T-helper 2 cell (primary cell): ENCODE results near the gene CDYL.
A peak's percentile ranks its signal among the peaks of the same experiment; 100 is the strongest.

ENCODE experiments used
- DNase-seq, 5 experiments: peaks; one replicate each; pipeline versions ENCODE4 v3.0.0 to v3.0.0-alpha.2; 2012 to 2022

Gene CDYL

DNA sequence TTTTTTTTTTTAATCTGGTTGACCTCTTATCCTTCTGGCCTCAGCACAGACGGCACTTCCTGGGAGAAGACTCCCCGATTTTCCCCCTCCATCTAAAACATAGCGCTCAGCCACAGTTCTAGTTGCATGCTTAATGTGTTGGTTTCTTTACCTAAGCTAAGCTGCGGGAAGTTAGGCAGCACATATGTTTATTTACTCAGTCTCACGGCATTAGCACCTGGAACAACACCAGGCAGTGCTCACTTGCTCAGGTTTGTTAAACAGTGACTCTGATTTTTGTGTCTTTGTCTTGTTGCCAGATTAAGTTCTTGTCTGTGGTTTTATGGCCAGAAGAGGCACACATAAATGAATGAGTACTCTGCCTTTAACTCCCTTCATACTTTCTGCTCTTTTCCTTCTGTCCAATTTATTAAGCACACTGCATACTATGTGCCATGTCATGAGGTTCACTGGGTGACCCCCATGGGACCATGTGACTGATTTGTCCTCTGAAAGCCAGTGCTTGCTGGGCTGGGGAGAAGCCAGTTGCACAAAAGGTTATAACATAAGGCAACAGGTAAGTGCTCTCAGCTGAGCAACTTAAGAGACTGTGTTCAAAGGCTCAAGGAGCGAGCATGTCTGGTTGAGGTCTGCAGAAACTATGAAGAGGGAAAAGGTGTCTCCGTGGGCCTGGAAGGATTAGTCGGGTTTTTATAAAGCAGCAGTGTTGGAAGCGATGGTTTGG lies 134.0 kb downstream of the CDYL start:
- no peak for DNase-seq

DNA sequence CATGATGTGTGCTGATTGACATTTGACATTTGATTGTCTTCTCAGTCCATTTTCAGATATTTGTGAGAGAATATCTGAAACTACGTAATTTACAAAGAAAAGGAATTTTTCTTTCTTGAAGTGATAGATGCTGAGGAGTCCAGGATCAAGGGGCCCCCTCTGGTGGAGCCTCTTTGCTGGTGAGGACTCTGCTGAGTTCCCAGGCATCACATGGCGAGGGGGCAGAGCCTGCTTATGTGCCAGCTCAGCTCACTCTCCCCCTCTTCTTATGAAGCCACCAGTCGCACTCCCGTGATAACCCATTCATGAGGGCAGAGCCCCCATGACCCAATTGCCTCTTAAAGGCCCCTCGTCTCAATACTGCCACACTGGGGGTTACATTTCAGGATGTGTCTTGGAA lies 136.4 kb downstream of the CDYL start:
- DNase-seq: no peak

DNA sequence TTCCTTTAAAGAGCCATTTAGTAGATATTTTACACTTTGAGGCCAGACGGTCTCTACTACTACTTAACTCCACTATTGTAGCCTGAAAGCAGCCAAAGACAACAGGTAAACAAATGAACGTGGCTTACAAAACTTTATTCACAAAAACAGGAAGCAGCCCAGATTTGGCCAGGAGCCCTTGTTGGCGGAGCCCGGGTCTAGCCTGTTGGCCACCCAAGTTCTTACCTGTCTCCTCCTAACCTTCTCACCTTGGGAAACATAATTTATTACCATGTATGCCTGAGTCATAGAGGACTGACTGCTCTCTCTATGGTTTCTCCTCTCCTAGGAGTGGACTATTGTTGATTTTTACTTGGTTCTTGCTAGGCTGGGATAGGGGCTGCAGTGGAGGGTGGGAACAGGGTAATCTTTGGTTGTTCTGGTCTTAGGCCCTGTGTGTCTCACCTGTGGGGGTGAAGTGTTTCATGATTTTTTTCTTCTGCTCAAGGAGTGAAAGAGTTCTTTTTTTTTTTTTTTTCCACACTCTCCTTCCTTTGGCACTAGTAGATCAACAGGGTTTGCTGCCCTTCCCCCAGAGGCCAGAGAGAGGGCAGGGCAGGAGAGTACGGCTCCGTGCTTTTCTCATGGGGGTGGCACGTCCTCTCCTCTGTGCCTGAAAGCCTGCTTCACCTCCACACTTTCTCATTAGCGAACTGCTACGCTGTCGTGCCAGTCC lies 137.7 kb downstream of the CDYL start:
- DNase-seq: no peak

DNA sequence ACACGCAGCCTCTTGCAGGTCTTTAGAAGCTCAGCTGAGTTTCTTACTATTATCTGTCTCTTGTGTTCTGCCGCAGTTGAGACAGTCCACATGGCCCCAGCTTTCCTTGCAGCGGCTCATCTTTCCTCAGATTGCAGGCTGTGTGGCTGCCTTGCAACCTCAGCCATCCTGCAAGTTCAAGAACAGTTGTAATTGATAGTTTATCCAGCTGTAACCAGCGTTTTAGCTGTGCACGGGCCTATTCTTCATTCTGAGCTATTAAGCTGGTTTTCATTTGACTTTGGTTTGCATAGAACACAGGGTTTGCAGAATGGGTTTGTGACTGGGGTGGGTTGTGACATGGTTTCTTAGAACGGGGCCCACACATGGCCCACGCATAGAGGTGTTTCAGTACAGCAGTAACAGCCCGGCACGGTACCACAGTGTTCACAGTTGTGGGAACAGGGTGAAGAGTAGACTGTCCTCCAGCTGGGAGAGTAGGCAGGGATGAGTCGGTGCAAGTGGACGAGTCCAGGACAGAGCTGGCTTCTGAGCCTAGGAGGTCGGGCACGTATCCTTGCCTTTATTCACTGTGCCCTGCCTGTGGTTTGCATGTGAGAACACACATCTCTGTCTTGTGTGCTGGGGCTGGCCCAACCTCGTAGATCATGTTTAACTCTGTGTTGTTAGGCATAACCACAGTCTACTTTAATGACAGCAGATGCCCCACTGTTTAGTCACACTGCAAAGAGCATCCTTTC lies 138.4 kb downstream of the CDYL start:
- DNase-seq: peak in 1 of 5 experiments; percentile 45

DNA sequence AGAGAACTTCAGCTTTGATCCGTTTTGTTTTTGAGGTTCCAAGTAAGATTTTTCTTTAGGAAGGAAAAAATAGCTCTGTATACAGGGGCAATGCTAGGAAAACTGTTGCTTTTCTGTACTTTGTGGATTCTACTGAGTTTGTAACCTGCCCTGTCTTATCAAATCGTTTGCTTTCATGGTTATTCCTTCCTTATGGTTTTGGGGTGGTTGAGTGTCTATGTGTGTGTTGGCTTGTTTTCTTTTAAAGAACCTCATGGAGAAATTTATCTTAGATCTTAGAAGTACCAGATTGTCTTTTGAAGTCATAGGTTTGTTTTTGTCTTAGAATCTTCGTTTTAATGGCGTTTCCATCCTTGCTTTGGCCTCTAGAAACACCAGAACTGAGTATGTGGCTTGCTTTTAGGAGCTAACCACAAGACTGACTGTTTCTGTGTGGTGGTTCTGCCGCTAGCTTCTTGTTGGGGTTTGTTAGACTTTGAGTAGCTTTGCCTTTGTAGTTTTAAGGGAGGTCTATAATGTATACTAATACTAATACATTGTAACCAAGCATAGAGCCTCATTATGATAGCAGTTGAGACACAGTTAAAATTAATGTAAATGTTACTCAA lies 140.9 kb downstream of the CDYL start:
- DNase-seq: peak in 1 of 5 experiments; percentile 83

DNA sequence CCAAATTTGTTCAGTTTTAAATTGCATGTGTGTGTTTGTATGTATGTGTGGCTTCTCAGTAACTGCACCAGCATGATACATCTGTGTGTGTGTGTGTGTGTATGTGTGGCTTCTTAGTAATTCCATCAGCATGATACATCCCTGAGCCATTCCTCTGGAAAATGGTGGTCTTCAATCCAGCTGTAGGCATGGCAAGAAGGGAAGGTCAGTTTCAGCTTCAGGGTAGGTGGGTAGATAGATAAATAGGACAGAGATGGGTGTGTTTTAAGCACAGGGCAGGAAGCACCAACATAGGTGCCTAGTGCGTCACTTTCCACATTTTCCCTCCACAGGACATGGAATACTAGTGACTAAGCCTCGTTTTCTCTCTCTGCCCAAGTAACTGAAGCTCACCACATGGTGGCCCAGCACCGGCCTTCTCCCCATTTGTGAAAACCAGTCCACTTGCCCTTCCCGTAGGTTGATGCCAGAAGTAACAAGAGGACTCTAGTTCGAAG lies 144.8 kb downstream of the CDYL start:
- DNase-seq: no peak

DNA sequence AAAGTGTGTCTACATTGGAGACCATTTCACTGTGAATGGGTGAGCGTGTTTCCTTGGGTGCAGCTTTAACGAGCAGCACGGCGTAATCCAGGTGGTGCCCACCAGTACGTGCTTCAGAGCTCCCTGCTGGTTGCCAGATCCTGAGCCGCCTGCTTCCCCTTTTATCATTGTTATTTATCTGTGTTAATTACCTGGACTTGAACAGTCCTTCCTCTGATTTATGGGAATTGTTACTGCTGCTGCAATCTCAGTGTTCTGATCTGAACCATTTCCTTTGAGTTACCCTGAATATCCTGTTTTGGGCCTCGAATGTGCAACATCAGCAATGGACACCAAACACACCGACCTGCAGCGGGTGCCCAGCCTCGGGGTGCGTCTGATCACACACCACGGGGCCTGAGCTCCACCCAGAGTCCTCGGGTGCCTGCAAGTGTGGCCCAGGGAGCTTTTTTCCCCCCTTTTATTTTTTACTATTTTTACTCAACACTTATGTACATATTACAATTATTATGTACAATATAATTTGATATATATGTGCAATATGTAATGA lies 146.4 kb downstream of the CDYL start:
- DNase-seq: no peak

DNA sequence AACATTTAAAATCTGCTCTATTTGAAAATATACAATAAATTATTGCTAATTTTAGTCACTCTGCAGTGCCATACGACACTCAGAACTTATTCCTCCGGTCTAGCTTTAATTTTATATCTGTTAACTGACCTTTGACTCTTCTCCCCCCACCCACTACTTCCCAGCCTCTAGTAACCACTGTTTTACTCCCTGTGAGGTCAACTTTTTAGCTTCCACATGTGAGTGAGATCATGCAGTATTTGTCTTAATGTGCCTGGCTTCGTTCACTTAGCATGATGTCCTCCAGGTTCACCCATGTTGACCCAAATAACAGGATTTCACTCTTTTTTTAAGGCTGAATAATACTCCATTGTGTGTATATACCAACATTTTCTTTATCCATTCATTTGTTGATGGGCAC lies 146.9 kb downstream of the CDYL start:
- no peak for DNase-seq

DNA sequence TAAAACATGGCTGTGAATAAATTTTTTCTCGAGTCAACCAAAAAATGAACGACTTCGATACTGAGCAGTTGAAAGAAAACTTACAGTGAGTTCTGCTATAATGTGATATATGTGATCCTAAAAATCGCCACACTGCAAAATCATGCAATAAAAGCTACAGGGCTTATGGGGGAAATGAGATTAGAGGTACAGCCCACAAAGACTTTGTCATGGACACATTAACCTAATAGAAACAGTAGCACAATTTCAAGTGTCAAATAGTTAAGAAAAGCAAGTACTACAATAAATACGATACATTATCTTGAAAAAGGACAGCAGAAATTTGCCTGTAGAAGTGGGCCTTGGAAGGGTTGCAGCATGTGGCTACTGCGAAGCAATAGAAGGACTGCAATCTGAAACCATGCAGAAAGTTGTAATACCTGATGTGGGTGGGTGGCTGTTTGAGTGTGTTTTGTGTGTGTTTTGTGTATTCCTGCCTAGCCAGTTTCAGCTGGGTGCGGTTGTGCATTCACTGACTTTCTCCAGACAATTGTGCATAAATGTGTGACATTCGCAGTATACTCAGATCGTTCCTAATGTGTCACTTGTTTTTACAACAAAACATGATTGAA lies 148.6 kb downstream of the CDYL start:
- DNase-seq: no peak

DNA sequence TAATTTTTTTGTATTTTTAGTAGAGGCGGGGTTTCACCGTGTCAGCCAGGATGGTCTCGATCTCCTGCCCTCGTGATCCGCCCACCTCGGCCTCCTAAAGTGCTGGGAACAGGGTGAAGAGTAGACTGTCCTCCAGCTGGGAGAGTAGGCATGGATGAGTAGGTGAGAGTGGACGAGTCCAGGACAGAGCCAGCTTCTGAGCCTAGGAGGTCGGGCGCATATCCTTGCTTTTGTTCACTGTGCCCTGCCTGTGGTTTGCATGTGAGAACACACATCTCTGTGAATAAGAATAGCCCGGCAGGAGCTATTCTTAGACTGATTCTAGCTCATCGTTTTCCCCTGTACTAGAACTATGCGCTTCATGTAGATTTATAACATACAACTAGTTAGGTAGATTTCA lies 149.4 kb downstream of the CDYL start:
- DNase-seq: no peak

DNA sequence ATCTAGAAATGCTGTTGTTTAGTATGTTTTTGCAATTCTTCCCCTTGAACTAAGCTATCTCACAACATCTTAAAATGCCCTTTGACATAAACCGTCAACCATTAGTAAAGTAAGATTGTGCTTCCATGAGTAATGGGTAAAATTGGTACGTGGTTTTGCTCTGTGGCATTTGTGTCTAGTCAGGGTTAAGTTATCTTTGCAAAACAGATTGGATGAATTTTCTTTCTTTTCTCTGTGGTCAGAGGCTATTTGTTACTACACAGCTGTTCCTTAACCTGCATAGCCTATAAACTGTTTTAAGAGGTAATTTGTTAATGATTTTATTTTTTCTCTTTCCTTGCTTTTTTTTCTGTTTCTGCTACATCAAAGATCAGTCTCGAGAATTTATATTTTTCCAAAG lies 152.2 kb downstream of the CDYL start:
- peak in 1 of 5 experiments; percentile 51 for DNase-seq

DNA sequence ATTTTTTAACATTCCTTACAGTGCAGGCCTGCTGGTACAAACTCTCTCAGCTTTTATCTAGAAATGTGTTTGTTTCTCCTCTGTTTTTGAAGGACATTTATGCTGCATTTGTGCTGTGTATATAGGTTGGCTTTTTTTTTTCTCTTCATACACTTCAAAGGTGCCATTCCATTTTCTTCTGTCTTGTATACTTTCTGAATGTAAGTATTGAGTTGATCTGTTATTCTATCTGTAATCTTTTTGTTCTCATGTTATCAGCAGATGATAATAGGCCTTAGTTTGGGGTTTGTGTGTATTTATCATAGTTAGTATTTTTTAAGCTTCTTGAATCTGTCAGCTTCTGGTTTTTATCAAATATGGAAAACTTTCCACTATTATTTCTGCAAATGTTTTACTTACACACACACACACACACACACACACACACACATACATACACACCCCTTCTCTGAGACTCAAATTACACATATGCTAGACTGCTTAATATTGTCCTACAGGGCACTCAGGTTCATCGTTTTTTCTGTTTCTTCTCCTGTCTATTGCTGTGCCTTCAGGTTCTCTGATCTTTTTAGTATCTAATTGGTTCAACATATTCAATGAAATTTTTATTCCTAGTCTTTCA lies 153.0 kb downstream of the CDYL start:
- no peak for DNase-seq

DNA sequence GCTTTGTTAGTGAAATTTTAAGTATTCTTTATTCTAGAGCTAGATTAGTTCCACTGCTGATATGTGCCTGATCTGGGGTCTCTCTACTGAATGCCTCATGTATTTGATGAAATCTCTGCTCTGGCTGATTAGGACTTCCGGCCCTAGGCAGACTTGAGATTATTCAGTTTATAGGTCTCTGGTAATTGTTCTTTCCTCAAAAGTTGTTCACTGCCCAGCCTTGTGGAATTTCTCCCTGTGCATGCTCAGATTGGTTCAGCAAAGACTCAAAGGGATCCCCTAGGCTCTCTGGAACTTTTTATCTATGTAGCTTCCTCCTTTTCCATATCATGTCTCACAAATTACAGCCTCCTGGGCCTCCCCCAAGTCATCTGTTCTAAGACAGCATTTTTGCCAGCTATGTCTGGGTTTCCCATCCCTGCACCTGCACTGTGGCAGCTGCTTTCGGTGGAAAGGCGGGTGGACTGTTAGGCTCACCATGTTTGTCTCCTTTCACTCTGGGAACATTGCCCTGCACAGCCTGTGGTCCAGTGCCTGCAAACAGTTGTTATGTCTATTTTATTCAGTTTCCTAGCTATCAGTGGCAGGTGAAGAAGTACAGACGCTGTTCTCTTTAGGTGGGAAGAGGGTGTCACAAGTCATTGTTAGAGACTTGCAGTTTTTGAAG lies 154.0 kb downstream of the CDYL start:
- DNase-seq: no peak

DNA sequence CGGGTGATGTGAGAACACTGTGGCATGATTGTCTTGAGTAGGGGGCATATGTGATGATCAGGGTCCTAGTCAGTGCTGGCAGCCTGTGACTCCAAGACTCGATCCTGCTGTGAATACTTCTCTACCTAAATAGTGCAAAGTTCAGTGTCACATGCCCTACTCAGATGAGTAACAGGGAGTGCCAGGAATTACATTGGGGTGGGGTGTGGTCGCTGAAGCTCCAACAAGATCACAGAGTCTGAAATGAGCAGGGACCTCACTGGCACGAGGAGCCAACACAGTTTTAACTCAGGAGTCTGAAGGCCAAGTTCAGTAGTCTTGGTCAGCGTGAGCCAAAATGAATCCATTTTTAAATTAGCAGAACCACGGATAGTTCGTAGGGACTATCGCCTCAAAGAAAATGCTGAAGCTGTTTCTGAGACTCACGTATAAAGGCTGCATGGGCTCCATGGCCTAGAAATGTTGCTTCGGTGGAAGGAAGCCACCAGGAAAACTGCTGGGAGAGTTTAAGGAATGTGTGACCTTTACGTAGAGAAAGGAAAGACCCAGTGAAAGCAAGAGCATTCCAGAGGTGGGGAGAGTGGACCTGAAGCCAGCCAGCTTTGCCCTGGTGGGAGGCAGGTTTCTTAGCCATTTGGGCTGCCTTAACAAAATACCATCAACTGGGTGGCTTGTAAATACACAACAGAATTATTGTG lies 155.5 kb downstream of the CDYL start:
- no peak for DNase-seq

DNA sequence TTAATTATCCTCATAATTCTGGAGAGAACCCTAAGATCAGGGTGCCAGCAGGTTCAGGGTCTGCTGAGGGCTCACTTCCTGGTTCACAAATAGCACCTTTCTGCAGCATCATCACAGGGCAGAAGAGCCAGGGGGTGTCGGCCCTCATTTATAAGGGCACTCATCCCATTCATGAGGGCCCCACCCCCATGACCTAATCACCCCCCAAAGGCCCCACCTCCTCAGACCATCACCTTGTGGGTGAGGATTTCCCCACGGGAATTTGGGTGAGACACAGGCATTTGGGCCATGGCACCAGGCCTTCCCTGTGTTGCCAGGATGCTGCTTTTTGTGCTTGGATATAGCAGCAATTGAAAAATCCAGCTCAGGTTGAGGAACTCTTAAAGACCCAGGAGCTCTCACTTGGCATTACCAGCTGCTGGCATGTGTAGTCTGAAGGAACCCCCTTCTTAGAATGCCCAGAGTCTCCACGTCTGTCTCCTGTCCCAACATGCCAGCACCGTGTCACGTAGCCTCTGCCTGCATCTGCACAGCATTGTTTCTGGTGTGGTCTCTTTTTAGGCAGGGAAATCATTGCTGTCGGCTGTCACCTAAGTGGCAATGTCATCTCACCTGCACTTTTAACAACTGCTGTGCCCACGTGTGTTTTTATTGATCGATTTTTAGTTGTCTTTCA lies 156.2 kb downstream of the CDYL start:
- no peak for DNase-seq

DNA sequence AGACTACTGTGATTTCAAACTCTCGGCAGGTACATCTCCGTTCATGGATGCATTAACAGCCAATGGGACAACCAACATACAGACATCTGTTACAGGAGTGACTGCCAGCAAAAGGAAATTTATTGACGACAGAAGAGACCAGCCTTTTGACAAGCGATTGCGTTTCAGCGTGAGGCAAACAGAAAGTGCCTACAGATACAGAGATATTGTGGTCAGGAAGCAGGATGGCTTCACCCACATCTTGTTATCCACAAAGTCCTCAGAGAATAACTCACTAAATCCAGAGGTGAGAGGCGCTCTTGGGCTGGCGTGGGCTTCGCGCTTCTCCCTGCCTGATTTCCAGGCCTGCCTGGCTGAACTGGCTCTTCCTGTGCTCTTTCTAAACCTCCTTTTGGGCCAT lies 159.3 kb downstream of the CDYL start:
- DNase-seq: peak in 1 of 5 experiments; percentile 89

DNA sequence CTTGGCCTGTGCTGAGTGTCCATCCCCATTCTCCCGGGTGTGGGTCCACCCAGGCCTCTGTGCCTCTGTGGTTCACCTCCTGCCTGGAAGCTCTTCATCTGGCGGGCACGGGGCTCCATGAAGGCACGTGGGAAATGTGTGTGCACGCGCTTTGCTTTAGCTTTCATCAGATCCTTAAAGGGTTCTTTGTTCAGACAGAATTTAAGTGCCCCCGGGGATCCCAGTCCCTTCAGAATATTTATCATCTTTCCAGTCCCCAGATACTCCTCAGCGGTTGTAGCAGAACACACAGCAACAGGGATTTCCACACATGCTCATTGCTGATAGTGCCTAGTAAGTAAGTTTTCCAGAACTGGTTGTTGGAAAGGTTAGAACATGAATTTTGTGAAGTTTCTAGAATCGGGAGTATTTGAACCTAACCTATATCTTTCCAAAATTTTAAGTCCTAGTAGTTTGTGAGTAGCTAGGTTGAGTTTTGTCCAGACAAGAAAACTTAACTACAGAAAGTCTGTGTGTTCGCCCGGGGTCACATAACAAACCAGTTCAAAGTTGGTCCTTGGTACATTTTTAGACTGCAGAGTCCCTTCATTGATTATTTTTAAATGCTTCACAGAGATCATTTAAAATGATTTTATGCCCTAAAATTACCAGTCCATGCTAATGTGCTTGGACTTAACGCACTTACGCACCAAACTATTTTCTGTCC lies 159.9 kb downstream of the CDYL start:
- DNase-seq: no peak

DNA sequence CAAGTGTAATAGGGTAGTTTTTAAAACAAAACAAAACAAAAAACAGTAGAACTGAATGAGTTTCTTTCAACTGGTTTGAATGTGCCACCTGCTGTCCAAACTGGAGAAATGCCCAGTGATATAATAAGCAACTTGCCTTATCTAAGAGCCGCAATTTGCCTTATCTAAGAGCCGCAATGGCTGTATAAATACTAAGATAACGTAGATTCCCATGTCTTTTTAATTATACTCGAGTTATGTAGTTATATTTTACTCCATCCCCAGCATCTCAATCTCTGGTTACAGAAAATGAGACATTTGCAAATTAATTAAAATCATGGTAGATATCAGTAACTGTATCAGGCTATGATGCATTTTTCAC lies 160.5 kb downstream of the CDYL start:
- peak in 1 of 5 experiments; percentile 58 for DNase-seq

DNA sequence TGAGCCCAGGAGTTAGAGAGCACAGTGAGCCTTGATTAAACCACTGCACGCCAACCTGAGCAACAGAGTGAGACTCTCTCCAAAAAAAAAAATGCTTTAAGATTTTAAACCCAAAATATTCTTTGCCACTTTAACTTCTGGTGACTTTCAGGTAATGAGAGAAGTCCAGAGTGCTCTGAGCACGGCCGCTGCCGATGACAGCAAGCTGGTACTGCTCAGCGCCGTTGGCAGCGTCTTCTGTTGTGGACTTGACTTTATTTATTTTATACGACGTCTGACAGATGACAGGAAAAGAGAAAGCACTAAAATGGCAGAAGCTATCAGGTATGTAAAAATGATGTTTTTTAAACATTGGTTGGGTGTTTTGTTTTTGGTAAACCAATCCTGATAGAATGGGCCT lies 161.2 kb downstream of the CDYL start:
- no peak for DNase-seq
